Myocyte (in vitro differentiated cells): Measurements from ENCODE around the gene TSSC4. TPM values are rescaled to one million over a fixed set of nuclear protein-coding genes. Genes with fewer than 3 reads are reported as not detected.

ENCODE experiments used
- DNase-seq: peaks from one replicate; pipeline ENCODE4 v3.0.0-alpha.2; 2012; ENCODE audit warnings: low read depth
- total RNA-seq: library from RNA; depleted of rRNA; stranded (reverse); fragments of >200 nt; gene quantifications from 2 replicates; pipeline ENCODE4 v1.2.3, GENCODE V29; 2014

Gene TSSC4
- total RNA-seq, 1 donor from 2014 or later, result 43.3 TPM

GRCh38 chr11:2398664-2399355, 1.7 kb upstream of the TSSC4 start:
- no peak for DNase-seq

DNA sequence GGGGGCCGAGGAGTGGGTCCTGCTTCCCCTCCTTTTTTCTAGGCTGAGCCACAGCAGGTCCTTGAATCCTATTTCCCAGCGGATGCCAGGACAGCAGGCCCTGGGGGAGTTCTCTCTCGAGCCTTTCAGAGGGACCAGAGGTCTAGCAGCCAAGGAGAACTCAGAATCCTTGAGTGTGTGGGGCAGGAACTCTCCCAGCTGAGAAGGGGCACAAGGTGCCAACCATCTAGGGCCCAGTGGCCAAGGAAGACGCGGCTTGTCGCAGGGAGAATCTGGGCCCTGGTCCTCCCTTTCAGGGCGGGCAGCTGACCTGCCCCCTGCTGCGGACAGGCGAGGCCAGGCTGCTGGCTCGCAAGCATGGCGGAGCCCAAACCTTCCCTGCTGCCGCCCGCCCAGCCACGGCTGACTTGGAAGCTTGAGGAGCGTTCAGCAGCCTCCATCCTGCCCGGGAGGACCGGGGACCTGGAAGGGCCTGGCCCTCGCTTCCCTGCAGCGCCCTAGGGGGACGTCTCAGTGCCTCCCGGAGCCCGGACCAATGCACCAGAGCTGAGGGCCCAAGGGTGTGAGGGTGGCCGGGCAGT, 972 bp upstream of the TSSC4 start:
- peak; percentile 43 for DNase-seq

DNA sequence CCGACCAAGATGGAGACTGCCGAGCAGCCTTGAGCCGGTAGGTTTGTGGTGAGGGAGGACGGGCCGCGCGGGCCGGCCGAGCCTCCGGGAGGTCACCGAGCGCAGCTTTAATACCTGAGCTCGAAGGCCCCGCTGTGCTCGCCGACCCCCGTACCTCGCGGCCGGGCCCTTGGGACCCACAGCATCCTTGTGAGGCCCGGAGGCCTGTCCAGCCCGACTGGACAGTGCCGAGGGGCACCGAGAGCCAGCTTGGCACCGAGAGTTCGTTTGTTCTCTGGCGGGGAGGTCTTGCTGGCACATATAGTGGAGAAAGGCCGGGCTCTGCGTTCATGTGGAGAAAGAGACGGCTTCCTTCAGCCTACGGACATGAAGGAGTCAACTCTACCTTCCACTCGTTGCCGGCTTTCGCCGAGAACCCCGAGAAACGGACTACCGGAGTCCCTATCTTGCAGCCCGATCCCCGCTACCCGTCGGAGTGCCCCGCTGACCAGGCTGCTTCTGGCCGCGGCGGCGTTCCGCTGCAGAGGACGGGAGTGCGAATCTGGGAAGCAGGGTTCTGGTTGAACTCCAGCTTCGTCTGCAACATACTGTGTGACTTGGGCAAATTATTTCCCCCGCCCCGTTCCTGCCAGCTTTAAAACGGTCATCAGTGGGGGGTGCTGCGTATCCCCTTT, 349 bp downstream of the TSSC4 start:
- no peak for DNase-seq

GRCh38 chr11:2401436-2401984, 960 bp downstream of the TSSC4 start:
- no peak for DNase-seq

GRCh38 chr11:2402106-2402505, 1.6 kb downstream of the TSSC4 start:
- DNase-seq, result no peak

- DNase-seq, result no peak
These were observed 2.5 kb downstream of the TSSC4 start for GRCh38 chr11:2402890-2403645.

- peak; percentile 40 for DNase-seq
These were observed 4.2 kb downstream of the TSSC4 start for GRCh38 chr11:2404735-2405196.

DNA sequence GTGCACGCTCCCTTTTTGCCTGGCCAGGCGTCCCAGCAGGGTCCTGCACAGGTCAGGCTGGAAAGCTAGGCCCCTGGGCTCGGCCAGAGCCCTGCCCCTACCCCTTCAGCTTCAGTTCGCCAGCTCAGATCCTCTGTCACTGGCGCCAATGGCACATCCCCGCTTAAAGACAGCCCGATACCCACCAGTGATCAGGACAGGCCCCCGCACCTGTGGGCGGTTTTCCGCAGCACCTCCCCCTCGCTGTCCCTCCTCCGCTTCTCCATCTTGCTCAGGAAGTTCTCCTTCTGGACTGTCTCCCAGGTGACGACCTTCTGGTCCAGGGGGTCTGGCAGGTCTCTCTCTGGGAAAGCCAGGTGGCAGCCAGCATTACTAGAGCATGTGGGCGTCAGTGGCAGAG, 5.9 kb downstream of the TSSC4 start:
- DNase-seq, result no peak

DNA sequence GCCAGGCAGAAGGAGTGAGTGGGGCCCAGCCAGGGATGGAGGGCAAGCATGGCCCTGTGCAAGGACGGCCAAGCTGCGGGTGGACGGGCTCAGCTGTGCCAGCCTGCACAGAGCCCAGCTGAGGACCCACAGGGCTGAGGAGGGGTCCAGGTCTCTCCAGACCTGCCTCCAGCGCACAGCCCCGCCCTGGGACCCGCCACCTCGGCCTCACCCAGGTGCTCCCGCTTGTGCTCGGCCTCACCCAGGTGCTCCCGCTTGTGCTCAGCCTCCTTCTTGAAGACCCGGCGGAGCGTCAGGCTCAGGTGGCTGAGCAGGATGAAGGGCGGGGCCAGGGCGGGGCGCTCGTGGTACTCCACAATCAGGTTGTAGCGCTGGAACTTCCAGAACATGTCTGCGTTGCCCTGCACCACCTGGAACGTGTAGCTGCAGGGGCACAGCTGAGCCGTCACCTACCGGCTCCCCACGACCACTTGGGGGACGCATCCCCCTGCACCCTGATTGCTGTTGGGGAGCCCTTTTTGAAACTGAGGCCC, 6.4 kb downstream of the TSSC4 start:
- DNase-seq, result no peak

GRCh38 chr11:2408671-2409070, 8.1 kb downstream of the TSSC4 start:
- DNase-seq, result no peak

GRCh38 chr11:2409126-2409525, 8.6 kb downstream of the TSSC4 start:
- DNase-seq, result no peak

- DNase-seq, result no peak
These were observed 9.3 kb downstream of the TSSC4 start for GRCh38 chr11:2409611-2410468.

DNA sequence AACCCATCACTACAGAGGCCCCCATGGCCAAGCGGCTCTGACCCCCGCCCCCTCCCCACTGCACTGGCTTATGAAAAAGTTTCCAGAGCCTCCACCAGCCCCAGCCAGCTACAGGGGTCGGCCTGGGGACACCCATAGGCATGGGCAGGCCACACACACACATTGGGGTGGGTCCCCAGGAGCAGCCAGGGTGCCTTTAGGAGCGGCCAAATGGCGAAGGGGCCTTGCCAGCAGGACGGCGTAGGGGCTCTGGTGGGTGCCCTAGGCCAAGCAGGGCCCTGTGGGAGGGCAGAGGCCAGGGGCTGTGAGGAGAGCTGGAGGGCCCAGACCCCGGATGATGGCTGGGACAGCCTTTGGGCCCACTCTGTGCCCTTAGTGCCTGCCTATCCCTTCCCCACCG, 10.1 kb downstream of the TSSC4 start:
- DNase-seq, result no peak

DNA sequence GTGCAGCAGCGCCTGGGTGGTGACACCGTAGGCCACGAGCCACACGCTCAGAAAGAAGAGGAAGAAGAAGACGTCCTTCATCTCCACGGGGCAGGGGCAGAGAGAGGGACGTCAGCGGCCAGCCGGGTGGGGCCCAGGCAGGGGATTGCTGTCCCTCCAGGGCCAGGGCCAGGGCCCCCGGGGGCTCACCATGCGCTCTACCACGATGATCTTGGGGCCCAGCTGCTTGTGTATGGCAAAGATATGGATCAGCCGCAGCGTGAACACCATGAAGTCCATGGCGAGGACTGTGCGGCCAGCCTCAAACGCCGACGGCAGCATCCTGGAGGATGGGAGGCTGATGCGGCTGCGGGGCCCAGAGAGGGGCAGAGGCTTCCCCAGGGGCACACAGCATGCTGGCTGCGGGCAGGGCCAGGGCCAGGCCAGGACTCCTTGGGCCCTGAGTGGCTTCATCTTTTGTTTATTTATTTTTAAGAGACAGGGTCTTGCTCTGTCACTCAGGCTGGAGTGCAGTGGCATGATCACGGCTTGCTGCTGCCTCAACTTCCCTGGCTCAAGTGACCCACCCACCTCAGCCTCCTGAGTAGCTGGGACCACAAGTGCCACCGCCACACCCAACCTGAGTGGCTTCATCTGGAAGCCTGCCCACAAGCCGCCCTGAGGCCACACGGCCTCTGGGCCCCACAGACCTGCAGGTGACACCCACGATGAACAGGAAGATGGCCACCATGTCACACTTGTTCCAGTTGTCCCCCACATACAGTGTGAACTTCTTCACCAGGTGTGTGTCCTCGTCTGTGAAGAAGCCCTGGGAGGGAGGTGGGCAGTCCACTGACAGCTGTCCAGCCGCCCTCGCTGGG, 11.1 kb downstream of the TSSC4 start:
- DNase-seq, result no peak

GRCh38 chr11:2412323-2412722, 11.8 kb downstream of the TSSC4 start:
- DNase-seq, result no peak

DNA sequence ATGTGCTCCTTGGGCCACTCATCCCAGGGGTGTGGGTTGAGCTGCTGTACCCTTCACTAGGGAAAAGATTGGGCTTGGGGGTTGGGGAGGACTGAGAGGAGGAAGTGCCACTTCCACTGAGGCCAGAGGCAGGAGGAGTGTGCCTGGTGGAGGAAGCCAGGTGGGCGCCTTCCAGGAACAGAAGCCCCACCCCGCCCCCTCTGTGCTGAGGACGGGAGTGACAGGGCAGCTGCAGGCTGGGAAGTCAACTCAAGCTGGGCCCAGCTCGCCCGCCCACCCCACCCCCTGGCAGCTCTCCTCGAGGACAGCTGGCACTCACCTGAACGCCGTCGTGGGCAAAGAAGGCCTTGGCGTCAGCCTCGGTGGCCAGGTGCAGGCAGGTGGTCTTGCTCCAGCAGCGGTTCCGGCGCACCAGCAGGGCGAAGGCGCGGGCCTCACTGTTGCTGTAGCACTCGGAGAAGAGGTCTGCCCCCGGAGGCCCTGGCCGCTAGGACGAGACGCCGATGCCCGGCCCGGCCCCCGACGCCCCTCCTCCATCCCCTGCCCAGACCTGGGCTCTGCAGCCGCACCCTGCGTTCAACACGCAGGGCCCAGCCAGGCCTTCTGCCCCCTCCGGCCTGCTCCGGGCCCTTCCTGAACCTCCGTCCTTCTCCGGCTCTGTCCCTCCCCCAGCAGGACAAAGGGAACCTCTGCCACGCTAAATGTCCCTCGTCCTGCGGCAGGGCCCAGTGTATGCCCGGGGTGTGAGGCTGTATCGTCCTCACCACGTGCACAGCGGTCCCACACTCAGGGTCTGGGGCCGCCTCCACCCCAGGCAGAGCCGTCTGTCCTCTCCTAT, 13.4 kb downstream of the TSSC4 start:
- DNase-seq, result no peak

DNA sequence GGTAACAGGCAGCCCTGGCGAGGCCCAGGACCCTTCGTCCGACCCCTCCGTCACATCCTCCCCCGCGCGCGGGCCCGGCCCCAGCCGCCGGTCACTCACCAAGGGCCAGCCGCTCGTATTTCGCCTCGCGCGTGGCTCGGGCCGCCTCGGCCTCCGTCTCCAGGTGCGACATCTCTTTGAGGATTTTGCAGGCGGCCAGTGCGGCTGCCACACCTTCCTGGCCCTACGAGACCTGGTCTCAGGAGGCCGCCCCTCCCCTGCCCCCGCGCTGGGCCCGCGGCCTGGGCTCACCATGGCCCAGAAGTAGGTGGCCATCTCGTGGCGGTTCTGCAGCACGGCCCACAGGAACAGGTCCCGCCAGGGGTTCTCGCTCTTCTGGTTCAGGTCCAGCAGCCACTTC, 14.1 kb downstream of the TSSC4 start:
- DNase-seq, result no peak

DNA sequence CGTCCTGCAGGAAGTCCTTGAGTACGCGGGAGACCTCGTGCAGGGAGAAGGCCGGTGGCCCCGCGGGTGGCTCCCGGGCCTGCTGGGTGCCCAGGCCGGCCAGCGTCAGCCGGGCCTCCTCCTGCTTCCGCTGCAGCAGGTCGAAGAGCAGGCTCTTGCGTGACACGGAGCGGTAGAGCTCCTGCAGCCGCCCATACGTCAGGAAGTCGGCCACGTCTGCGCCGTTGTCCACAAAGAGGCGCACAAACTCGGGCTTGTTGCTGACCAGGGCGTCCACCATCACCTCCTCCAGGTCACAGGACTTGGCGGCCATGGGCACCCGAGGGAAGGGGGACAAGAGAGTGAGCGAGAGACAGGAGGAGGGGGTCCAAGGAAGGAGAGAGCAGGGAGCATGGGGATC, 14.6 kb downstream of the TSSC4 start:
- no peak for DNase-seq
